GM21515 (cell line): ENCODE results near the gene VSIG10.
"Not testable (repeated sequence)": the region's sequence is repeated elsewhere in the genome, so short reads cannot be mapped to it uniquely, and the experiment has no call there.

ENCODE experiments used
- ATAC-seq: cut with Tn5 transposase; IDR thresholded peaks from one replicate; pipeline ENCODE4 v1.9.1; 2021; ENCODE audit not compliant: unreplicated experiment

The VSIG10 gene

GRCh38 chr12:118109088-118109487 lies 5.3 kb upstream of the VSIG10 start:
- no peak for ATAC-seq

- ATAC-seq: no peak
Observed at GRCh38 chr12:118107694-118108093, 3.9 kb upstream of the VSIG10 start.

GRCh38 chr12:118107011-118107410 lies 3.2 kb upstream of the VSIG10 start:
- no peak for ATAC-seq

- ATAC-seq: no peak
Observed at GRCh38 chr12:118103201-118103600, 610 bp downstream of the VSIG10 start.

- ATAC-seq: no peak
Observed at GRCh38 chr12:118102609-118103008, 1.2 kb downstream of the VSIG10 start.

GRCh38 chr12:118102070-118102469 lies 1.7 kb downstream of the VSIG10 start:
- ATAC-seq: no peak

GRCh38 chr12:118101051-118101450 lies 2.8 kb downstream of the VSIG10 start:
- no peak for ATAC-seq

- ATAC-seq: no peak
Observed at GRCh38 chr12:118098911-118099671, 4.7 kb downstream of the VSIG10 start.

- no peak for ATAC-seq
Observed at GRCh38 chr12:118098401-118098800, 5.4 kb downstream of the VSIG10 start.

- ATAC-seq: no peak
Observed at GRCh38 chr12:118094039-118094438, 9.8 kb downstream of the VSIG10 start.

- ATAC-seq: no peak
Observed at GRCh38 chr12:118089782-118090181, 14.0 kb downstream of the VSIG10 start.

GRCh38 chr12:118082161-118082560 lies 21.6 kb downstream of the VSIG10 start:
- no peak for ATAC-seq

- not testable (repeated sequence) for ATAC-seq
Observed at GRCh38 chr12:118081521-118081920, 22.3 kb downstream of the VSIG10 start.

GRCh38 chr12:118073768-118074167 lies 30.0 kb downstream of the VSIG10 start:
- ATAC-seq: no peak

GRCh38 chr12:118070650-118071049 lies 33.2 kb downstream of the VSIG10 start:
- no peak for ATAC-seq

- no peak for ATAC-seq
Observed at GRCh38 chr12:118068445-118068844, 35.4 kb downstream of the VSIG10 start.

GRCh38 chr12:118065380-118065779 lies 38.4 kb downstream of the VSIG10 start:
- no peak for ATAC-seq

GRCh38 chr12:118064608-118065007 lies 39.2 kb downstream of the VSIG10 start:
- ATAC-seq: no peak

- ATAC-seq: no peak
Observed at GRCh38 chr12:118063576-118064391, 40.0 kb downstream of the VSIG10 start.

GRCh38 chr12:118061873-118062843 lies 41.7 kb downstream of the VSIG10 start:
- no peak for ATAC-seq
